Measurements from ENCODE around the gene LRP1.

LRP1 gene

GRCh38 chr12:57235017-57235727 is 106.9 kb downstream of the LRP1 start:
- no peaks in the 10 kb centered on the region for H3K9me3 Mint-ChIP-seq
- no peak overlapping the region for H3K4me3 Mint-ChIP-seq
- H3K27me3 Mint-ChIP-seq, result peaks cover 43% of the 10 kb centered on the region
- H3K27ac Mint-ChIP-seq, result peak overlapping the region in 1 of 2 donors; percentile 49
- H3K4me1 Mint-ChIP-seq, result peaks cover 98% of the 10 kb centered on the region
- ATAC-seq (no peak), DNase-seq (peak in 1 of 2 donors; percentile 32)

GRCh38 chr12:57235728-57236131 is 107.4 kb downstream of the LRP1 start:
- Mint-ChIP-seq H3K27me3 (peaks cover 48% of the 10 kb centered on the region), H3K27ac (peak overlapping the region in 1 of 2 donors; percentile 49), H3K4me1 (peaks cover 98% of the 10 kb centered on the region), H3K9me3 (no peaks in the 10 kb centered on the region), H3K4me3 (no peak overlapping the region)
- DNase-seq (peak; percentile 32 to 36), ATAC-seq (no peak)

GRCh38 chr12:57236201-57236924 is 108.1 kb downstream of the LRP1 start:
- ATAC-seq, result peak; percentile 9
- Mint-ChIP-seq H3K9me3 (no peaks in the 10 kb centered on the region), H3K27me3 (peaks cover 54% of the 10 kb centered on the region), H3K27ac (peak overlapping the region in 1 of 2 donors; percentile 86), H3K4me1 (peaks cover 98% of the 10 kb centered on the region), H3K4me3 (peak overlapping the region in 1 of 2 donors; percentile 30)
- peak; percentile 48 to 50 for DNase-seq

GRCh38 chr12:57236925-57237595 is 108.8 kb downstream of the LRP1 start:
- H3K9me3 Mint-ChIP-seq, result no peaks in the 10 kb centered on the region
- H3K27ac Mint-ChIP-seq, result peak overlapping the region in 1 of 2 donors; percentile 92
- peaks cover 98% of the 10 kb centered on the region for H3K4me1 Mint-ChIP-seq
- peaks cover 61% of the 10 kb centered on the region for H3K27me3 Mint-ChIP-seq
- peak overlapping the region; percentile 95 to 97 for H3K4me3 Mint-ChIP-seq
- DNase-seq (peak; percentile 40 to 43), ATAC-seq (no peak)

GRCh38 chr12:57237596-57237931 is 109.3 kb downstream of the LRP1 start:
- H3K9me3 Mint-ChIP-seq, result no peaks in the 10 kb centered on the region
- H3K27me3 Mint-ChIP-seq, result peaks cover 66% of the 10 kb centered on the region
- H3K4me3 Mint-ChIP-seq, result peak overlapping the region; percentile 95 to 97
- ATAC-seq (no peak), DNase-seq (peak in 1 of 2 donors; percentile 39)
- peaks cover 98% of the 10 kb centered on the region for H3K4me1 Mint-ChIP-seq
- peak overlapping the region in 1 of 2 donors; percentile 92 for H3K27ac Mint-ChIP-seq

- Mint-ChIP-seq H3K27me3 (peaks cover 71% of the 10 kb centered on the region), H3K9me3 (no peaks in the 10 kb centered on the region), H3K27ac (peak overlapping the region in 1 of 2 donors; percentile 99), H3K4me1 (peaks cover 98% of the 10 kb centered on the region), H3K4me3 (peak overlapping the region; percentile 95 to 97)
- DNase-seq (peak; percentile 56 to 58), ATAC-seq (peak; percentile 8)
Observed at GRCh38 chr12:57237932-57238853, 109.9 kb downstream of the LRP1 start.

- peak overlapping the region; percentile 95 to 97 for H3K4me3 Mint-ChIP-seq
- H3K4me1 Mint-ChIP-seq, result peaks cover 98% of the 10 kb centered on the region
- H3K27me3 Mint-ChIP-seq, result peaks cover 77% of the 10 kb centered on the region
- ATAC-seq, result peak; percentile 58
- peak overlapping the region; percentile 95 to 99 for H3K27ac Mint-ChIP-seq
- DNase-seq, result peak; percentile 92 to 95
- no peaks in the 10 kb centered on the region for H3K9me3 Mint-ChIP-seq
Observed at GRCh38 chr12:57238854-57239554, 110.7 kb downstream of the LRP1 start.

GRCh38 chr12:57239587-57240065 is 111.3 kb downstream of the LRP1 start:
- peak; percentile 0 for ATAC-seq
- peak overlapping the region; percentile 95 to 99 for H3K27ac Mint-ChIP-seq
- peaks cover 83% of the 10 kb centered on the region for H3K27me3 Mint-ChIP-seq
- DNase-seq, result no peak
- peaks cover 97% of the 10 kb centered on the region for H3K4me1 Mint-ChIP-seq
- no peaks in the 10 kb centered on the region for H3K9me3 Mint-ChIP-seq
- H3K4me3 Mint-ChIP-seq, result peak overlapping the region; percentile 95 to 97

- Mint-ChIP-seq H3K4me1 (peaks cover 90% of the 10 kb centered on the region), H3K9me3 (no peaks in the 10 kb centered on the region), H3K27ac (peak overlapping the region; percentile 95 to 99), H3K27me3 (peaks cover 85% of the 10 kb centered on the region), H3K4me3 (peak overlapping the region; percentile 95 to 97)
- peak; percentile 32 for ATAC-seq
- DNase-seq, result peak; percentile 77 to 83
Observed at GRCh38 chr12:57240066-57240921, 112.0 kb downstream of the LRP1 start.

- ATAC-seq (peak; percentile 10), DNase-seq (peak; percentile 52 to 55)
- Mint-ChIP-seq H3K27ac (peak overlapping the region; percentile 95 to 99), H3K4me3 (peak overlapping the region; percentile 95 to 97), H3K9me3 (no peaks in the 10 kb centered on the region), H3K4me1 (peaks cover 84% of the 10 kb centered on the region), H3K27me3 (peaks cover 79% of the 10 kb centered on the region)
Observed at GRCh38 chr12:57240926-57241401, 112.7 kb downstream of the LRP1 start.

GRCh38 chr12:57241402-57242310 is 113.4 kb downstream of the LRP1 start:
- ATAC-seq (no peak), DNase-seq (peak in 1 of 2 donors; percentile 32)
- peaks cover 72% of the 10 kb centered on the region for H3K27me3 Mint-ChIP-seq
- H3K27ac Mint-ChIP-seq, result peak overlapping the region in 1 of 2 donors; percentile 77
- H3K4me1 Mint-ChIP-seq, result peaks cover 77% of the 10 kb centered on the region
- no peaks in the 10 kb centered on the region for H3K9me3 Mint-ChIP-seq
- H3K4me3 Mint-ChIP-seq, result peak overlapping the region; percentile 95 to 97

- Mint-ChIP-seq H3K4me1 (peaks cover 70% of the 10 kb centered on the region), H3K27me3 (peaks cover 65% of the 10 kb centered on the region), H3K9me3 (no peaks in the 10 kb centered on the region), H3K4me3 (peak overlapping the region; percentile 95 to 97), H3K27ac (peak overlapping the region in 1 of 2 donors; percentile 28)
- ATAC-seq, result no peak
- peak in 1 of 2 donors; percentile 26 for DNase-seq
Observed at GRCh38 chr12:57242329-57242690, 114.0 kb downstream of the LRP1 start.

Data from stimulated activated naive CD8-positive, alpha-beta T cell treated with anti-CD3 and anti-CD28 coated beads, Interleukin-15, amount 100 ng/mL, for 72 hours (primary cell).